ENCODE results near the gene ADAMTS17. TPM values are rescaled to one million over a fixed set of nuclear protein-coding genes. Genes with fewer than 3 reads are reported as not detected.

Gene ADAMTS17
- total and polyA plus RNA-seq, 9 of the 15 experiments (the other 6 are each of a cell fraction or from before 2014, with no cell fraction given): 0.01 to 0.14 (median 0.07) TPM; not detected in 6

- no peak overlapping the region for H3K4me2 ChIP-seq (ENCODE audit: insufficient read depth, low read length)
- CTCF ChIA-PET (ENCODE audit: low intra/inter-chr PET ratio): interaction anchor here (0.6 kb wide), 1 partner anchor 1873 kb away, joined by 5 read pairs; no protein-coding TSS in a partner anchor
- intact Hi-C loops (cut with micrococcal nuclease): no loop called here
- TF ChIP-seq EP300 (IDR thresholded peaks at IDR 0.05; ENCODE audit: low read length): no peak
- no peak for TF ChIP-seq SIN3B (IDR thresholded peaks at IDR 0.05; ENCODE audit: low read depth)
- no peak for TF ChIP-seq MCM3 (IDR thresholded peaks at IDR 0.05)
- no peak for TF ChIP-seq RBM39 (optimal IDR thresholded peaks at IDR 0.05; ENCODE audit: low read depth, low read length)
- TF ChIP-seq STAT5B (CRISPR knock-in tag; IDR thresholded peaks at IDR 0.05): no peak
- no peak for TF ChIP-seq TCF7 (IDR thresholded peaks at IDR 0.05; ENCODE audit: borderline replicate concordance)
- TF ChIP-seq BACH1 (tag; IDR thresholded peaks at IDR 0.05): no peak
- no peak for TF ChIP-seq MEF2D (tag; conservative IDR thresholded peaks at IDR 0.05; ENCODE audit: low read depth)
- TF ChIP-seq SMAD2 (IDR thresholded peaks at IDR 0.05; ENCODE audit: low read depth, low read length): no peak
- no peak for TF ChIP-seq TCF15 (CRISPR knock-in tag; IDR thresholded peaks at IDR 0.05)
- no peak for TF ChIP-seq CEBPZ (IDR thresholded peaks at IDR 0.05; ENCODE audit: borderline replicate concordance, low read depth, low read length)
- TF ChIP-seq PTRF (tag; IDR thresholded peaks at IDR 0.05): no peak
- TF ChIP-seq STAT5A (IDR thresholded peaks at IDR 0.05; ENCODE audit: borderline replicate concordance, low read length): no peak
- no peak for TF ChIP-seq ZNF445 (CRISPR knock-in tag; IDR thresholded peaks at IDR 0.05; ENCODE audit: low read depth)
- no peak for TF ChIP-seq U2AF2 (optimal IDR thresholded peaks at IDR 0.05; ENCODE audit: low read depth, low read length)
- TF ChIP-seq ZNF395 (CRISPR knock-in tag; IDR thresholded peaks at IDR 0.05): no peak
Measured at GRCh38 chr15:100169615-100170290, 172.0 kb downstream of the ADAMTS17 start.

More at GRCh38 chr15:100169615-100170290, 172.0 kb downstream of the ADAMTS17 start:
- Histone ChIP-seq H3K36me3 (ENCODE audit: control insufficient read depth, insufficient read depth, low read length) (no peaks in the 10 kb centered on the region), H3K27me3 (ENCODE audit: control insufficient read depth in 2 of 2, insufficient read depth in 2 of 2, low read length in 2 of 2) (peaks cover 0 to 27% of the 10 kb centered on the region in 2 experiments; a peak in 2 of 5 replicates), H2AFZ (ENCODE audit: low read depth, low read length) (no peak overlapping the region), H3K4me1 (replicated peaks in 1 of 2; ENCODE audit: control insufficient read depth in 2 of 2, insufficient read depth in 2 of 2, low read length in 2 of 2) (no peaks in the 10 kb centered on the region), H4K20me1 (replicated peaks; ENCODE audit: control insufficient read depth, insufficient read depth, low read length) (no peaks in the 10 kb centered on the region), H3K79me2 (ENCODE audit: control insufficient read depth, insufficient read depth, low read length) (no peaks in the 10 kb centered on the region), H3K9me3 (replicated peaks; ENCODE audit: control insufficient read depth, insufficient read depth, low read depth, low read length) (no peaks in the 10 kb centered on the region), H3K27ac (ENCODE audit: extremely low read depth, low read depth, low read length) (no peak overlapping the region), H3K9me1 (ENCODE audit: control insufficient read depth, insufficient read depth, low read length) (no peaks in the 10 kb centered on the region), H3K9ac (ENCODE audit: insufficient read depth in 1 of 2, low read depth in 2 of 2, low read length in 2 of 2) (no peak overlapping the region), H3K4me3 (no peak overlapping the region)
- ATAC-seq (no peak), FAIRE-seq (no peak), DNase-seq (ENCODE audit: extremely low read depth in 1 of 4, low spot score in 3 of 4) (no peak)
- POLR2A ChIA-PET: no interaction called here
- BruUV-seq (replicated peaks): no TSS peak
- WGBS (ENCODE audit: insufficient coverage, low coverage, missing lambda C conversion rate): under 1% methylated on average over 20 of the region's 20 CpGs
- in situ Hi-C loops (cut with MboI): no loop called here
